GM23338 (cell line): Measurements from ENCODE around the gene ROBO1. TPM values are rescaled to one million over a fixed set of nuclear protein-coding genes. Genes with fewer than 3 reads are reported as not detected.

ENCODE experiments used
- ATAC-seq: fragments of 200-7000 bp; cut with Tn5 transposase; 3 replicates; pipeline ENCODE4 v1.9.1; 2020
- DNase-seq: peaks from one replicate; pipeline ENCODE4 v3.0.0-alpha.2; 2015; ENCODE audit warnings: low spot score
- H2AFZ ChIP-seq: fragments of 200-600 bp; sonication (generic); 2 replicates; pipeline ENCODE4 v1.8.0; 2016; ENCODE audit warnings: antibody characterized with exemption, mild to moderate bottlenecking, moderate library complexity
- H3F3A ChIP-seq: fragments of 200-600 bp; sonication (generic); replicated peaks from 2 replicates; pipeline ENCODE4 v1.8.0; 2017; ENCODE audit warnings: antibody characterized with exemption, mixed run types, low read depth
- H3K27ac ChIP-seq: fragments of 200-600 bp; sonication (generic); 2 replicates; pipeline ENCODE4 v1.6.1; 2016; ENCODE audit warnings: low read depth
- H3K27me3 ChIP-seq: fragments of 200-600 bp; sonication (generic); 2 replicates; pipeline ENCODE4 v1.8.0; 2016; ENCODE audit warnings: mild to moderate bottlenecking, mixed run types, moderate library complexity; ENCODE audit not compliant: insufficient read depth
- H3K36me3 ChIP-seq: fragments of 200-600 bp; sonication (generic); 2 replicates; pipeline ENCODE4 v1.8.0; 2016; ENCODE audit warnings: mild to moderate bottlenecking; ENCODE audit not compliant: insufficient read depth
- H3K4me1 ChIP-seq: fragments of 200-600 bp; sonication (generic); 2 replicates; pipeline ENCODE4 v1.8.0; 2016; ENCODE audit warnings: mild to moderate bottlenecking, moderate library complexity; ENCODE audit not compliant: insufficient read depth
- H3K4me2 ChIP-seq: fragments of 200-600 bp; sonication (generic); 2 replicates; pipeline ENCODE4 v1.7.1; 2017; ENCODE audit warnings: mixed run types
- H3K4me3 ChIP-seq: fragments of 200-600 bp; sonication (generic); 2 replicates; pipeline ENCODE4 v1.6.1; 2016; ENCODE audit warnings: mixed run types
- H3K79me2 ChIP-seq: fragments of 200-600 bp; sonication (generic); replicated peaks from 2 replicates; pipeline ENCODE4 v1.8.0; 2017; ENCODE audit warnings: mild to moderate bottlenecking; ENCODE audit not compliant: insufficient read depth
- H3K9me2 ChIP-seq: fragments of 200-600 bp; sonication (generic); 2 replicates; pipeline ENCODE4 v1.8.0; 2017; ENCODE audit not compliant: insufficient read depth
- H4K20me1 ChIP-seq: fragments of 200-600 bp; sonication (generic); replicated peaks from 2 replicates; pipeline ENCODE4 v1.8.0; 2017; ENCODE audit warnings: mild to moderate bottlenecking; ENCODE audit not compliant: insufficient read depth
- H3K27ac Mint-ChIP-seq: 2 replicates; pipeline ENCODE4 v1.8.0; 2020; ENCODE audit warnings: inconsistent platforms, mild to moderate bottlenecking, moderate library complexity, mixed read lengths
- H3K27me3 Mint-ChIP-seq: 3 replicates; pipeline ENCODE4 v1.8.0; 2022; ENCODE audit warnings: low read depth, mild to moderate bottlenecking, moderate library complexity, mixed read lengths, inconsistent platforms; ENCODE audit not compliant: insufficient read depth, poor library complexity
- H3K36me3 Mint-ChIP-seq: 3 replicates; pipeline ENCODE4 v1.8.0; 2021; ENCODE audit warnings: low read depth, mild to moderate bottlenecking, inconsistent platforms, moderate library complexity, mixed read lengths
- H3K4me1 Mint-ChIP-seq: 3 replicates; pipeline ENCODE4 v1.8.0; 2020; ENCODE audit warnings: mild to moderate bottlenecking, inconsistent platforms, mixed read lengths
- H3K4me3 Mint-ChIP-seq: 3 replicates; pipeline ENCODE4 v1.8.0; 2021; ENCODE audit warnings: moderate library complexity, mild to moderate bottlenecking, inconsistent platforms, mixed read lengths
- H3K9me3 Mint-ChIP-seq: 3 replicates; pipeline ENCODE4 v1.8.0; 2020; ENCODE audit warnings: moderate library complexity, mild to moderate bottlenecking, inconsistent platforms, mixed read lengths
- POLR2AphosphoS5 ChIP-seq: IDR thresholded peaks from 2 replicates; pipeline ENCODE4 v1.6.1; 2016; ENCODE audit warnings: antibody characterized with exemption, low read depth
- STAT1 ChIP-seq: IDR thresholded peaks from one replicate; pipeline ENCODE4 v1.6.1; 2016; ENCODE audit warnings: antibody characterized with exemption; ENCODE audit not compliant: unreplicated experiment
- ZNF114 ChIP-seq: fragments of 250-450 bp; sonication (Bioruptor Pico); IDR thresholded peaks from 2 replicates; pipeline ENCODE4 v1.5.0; 2020; ENCODE audit warnings: mild to moderate bottlenecking, moderate library complexity
- polyA plus RNA-seq: library from polyadenylated mRNA; unstranded; fragments of >200 nt; fragmentation: Nextera tagmentation; extraction: Ambion mirVana; gene quantifications from 2 replicates; pipeline ENCODE4 v1.2.1, GENCODE V29; 2016
- total RNA-seq: library from RNA; depleted of rRNA; stranded (reverse); fragments of >200 nt; shearing (Covaris generic); gene quantifications from 2 replicates; pipeline ENCODE4 v1.2.3, GENCODE V29; 2014
- TF ChIP-seq, protein P1 (sequence below): fragments of 250-450 bp; sonication (Bioruptor Pico); IDR thresholded peaks from 2 replicates; pipeline ENCODE4 v1.5.0; 2020; ENCODE audit warnings: mild to moderate bottlenecking, moderate library complexity
- TF ChIP-seq, protein P2 (sequence below): IDR thresholded peaks from 2 replicates; pipeline ENCODE4 v1.6.1; 2016; ENCODE audit warnings: antibody characterized with exemption
- TF ChIP-seq, protein P3 (sequence below): IDR thresholded peaks from one replicate; pipeline ENCODE4 v1.6.1; 2018; ENCODE audit warnings: antibody characterized with exemption; ENCODE audit not compliant: unreplicated experiment

The ROBO1 gene
- total and polyA plus RNA-seq, 2 experiments from 2014 or later: 19.2 to 78.3 TPM

DNA sequence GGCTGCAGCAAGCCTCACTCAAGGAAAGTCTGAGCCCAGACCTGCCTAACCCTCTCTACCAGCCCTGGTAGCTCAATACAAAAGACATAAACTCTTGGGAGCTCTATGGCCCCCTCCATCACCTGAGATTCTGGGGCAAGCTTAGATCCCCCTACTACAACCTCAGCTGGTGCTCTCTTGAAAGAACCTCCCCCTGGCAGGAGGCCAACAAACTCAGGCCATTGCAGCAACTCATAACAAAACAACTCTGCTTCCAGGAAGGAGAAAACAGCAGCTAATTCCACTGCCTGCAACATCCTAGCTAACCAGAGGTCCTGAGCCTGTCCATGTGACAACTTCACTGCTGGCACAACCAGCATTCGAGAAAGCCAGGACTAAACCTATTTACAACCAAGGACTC lies 169.2 kb downstream of the ROBO1 start:
- Histone ChIP-seq H3K36me3 (no peaks in the 10 kb centered on the region), H2AFZ (0 out of 2 replicates have a peak overlapping the region, but pooled peaks have one; percentile 14), H3K4me3 (no peak overlapping the region), H3K27ac (no peak overlapping the region), H3K27me3 (no peaks in the 10 kb centered on the region), H3F3A (no peaks in the 10 kb centered on the region), H3K4me2 (no peak overlapping the region), H4K20me1 (no peaks in the 10 kb centered on the region), H3K4me1 (peaks cover 12% of the 10 kb centered on the region), H3K79me2 (no peaks in the 10 kb centered on the region), H3K9me2 (no peaks in the 10 kb centered on the region)
- Mint-ChIP-seq H3K27ac (peak overlapping the region; percentile 77; the same call in 1 of the 2 replicates), H3K4me1 (peaks cover 17% of the 10 kb centered on the region), H3K4me3 (no peak overlapping the region), H3K9me3 (no peaks in the 10 kb centered on the region), H3K27me3 (no peaks in the 10 kb centered on the region), H3K36me3 (no peaks in the 10 kb centered on the region)
- DNase-seq: peak; percentile 16
- TF ChIP-seq, protein P1, sequence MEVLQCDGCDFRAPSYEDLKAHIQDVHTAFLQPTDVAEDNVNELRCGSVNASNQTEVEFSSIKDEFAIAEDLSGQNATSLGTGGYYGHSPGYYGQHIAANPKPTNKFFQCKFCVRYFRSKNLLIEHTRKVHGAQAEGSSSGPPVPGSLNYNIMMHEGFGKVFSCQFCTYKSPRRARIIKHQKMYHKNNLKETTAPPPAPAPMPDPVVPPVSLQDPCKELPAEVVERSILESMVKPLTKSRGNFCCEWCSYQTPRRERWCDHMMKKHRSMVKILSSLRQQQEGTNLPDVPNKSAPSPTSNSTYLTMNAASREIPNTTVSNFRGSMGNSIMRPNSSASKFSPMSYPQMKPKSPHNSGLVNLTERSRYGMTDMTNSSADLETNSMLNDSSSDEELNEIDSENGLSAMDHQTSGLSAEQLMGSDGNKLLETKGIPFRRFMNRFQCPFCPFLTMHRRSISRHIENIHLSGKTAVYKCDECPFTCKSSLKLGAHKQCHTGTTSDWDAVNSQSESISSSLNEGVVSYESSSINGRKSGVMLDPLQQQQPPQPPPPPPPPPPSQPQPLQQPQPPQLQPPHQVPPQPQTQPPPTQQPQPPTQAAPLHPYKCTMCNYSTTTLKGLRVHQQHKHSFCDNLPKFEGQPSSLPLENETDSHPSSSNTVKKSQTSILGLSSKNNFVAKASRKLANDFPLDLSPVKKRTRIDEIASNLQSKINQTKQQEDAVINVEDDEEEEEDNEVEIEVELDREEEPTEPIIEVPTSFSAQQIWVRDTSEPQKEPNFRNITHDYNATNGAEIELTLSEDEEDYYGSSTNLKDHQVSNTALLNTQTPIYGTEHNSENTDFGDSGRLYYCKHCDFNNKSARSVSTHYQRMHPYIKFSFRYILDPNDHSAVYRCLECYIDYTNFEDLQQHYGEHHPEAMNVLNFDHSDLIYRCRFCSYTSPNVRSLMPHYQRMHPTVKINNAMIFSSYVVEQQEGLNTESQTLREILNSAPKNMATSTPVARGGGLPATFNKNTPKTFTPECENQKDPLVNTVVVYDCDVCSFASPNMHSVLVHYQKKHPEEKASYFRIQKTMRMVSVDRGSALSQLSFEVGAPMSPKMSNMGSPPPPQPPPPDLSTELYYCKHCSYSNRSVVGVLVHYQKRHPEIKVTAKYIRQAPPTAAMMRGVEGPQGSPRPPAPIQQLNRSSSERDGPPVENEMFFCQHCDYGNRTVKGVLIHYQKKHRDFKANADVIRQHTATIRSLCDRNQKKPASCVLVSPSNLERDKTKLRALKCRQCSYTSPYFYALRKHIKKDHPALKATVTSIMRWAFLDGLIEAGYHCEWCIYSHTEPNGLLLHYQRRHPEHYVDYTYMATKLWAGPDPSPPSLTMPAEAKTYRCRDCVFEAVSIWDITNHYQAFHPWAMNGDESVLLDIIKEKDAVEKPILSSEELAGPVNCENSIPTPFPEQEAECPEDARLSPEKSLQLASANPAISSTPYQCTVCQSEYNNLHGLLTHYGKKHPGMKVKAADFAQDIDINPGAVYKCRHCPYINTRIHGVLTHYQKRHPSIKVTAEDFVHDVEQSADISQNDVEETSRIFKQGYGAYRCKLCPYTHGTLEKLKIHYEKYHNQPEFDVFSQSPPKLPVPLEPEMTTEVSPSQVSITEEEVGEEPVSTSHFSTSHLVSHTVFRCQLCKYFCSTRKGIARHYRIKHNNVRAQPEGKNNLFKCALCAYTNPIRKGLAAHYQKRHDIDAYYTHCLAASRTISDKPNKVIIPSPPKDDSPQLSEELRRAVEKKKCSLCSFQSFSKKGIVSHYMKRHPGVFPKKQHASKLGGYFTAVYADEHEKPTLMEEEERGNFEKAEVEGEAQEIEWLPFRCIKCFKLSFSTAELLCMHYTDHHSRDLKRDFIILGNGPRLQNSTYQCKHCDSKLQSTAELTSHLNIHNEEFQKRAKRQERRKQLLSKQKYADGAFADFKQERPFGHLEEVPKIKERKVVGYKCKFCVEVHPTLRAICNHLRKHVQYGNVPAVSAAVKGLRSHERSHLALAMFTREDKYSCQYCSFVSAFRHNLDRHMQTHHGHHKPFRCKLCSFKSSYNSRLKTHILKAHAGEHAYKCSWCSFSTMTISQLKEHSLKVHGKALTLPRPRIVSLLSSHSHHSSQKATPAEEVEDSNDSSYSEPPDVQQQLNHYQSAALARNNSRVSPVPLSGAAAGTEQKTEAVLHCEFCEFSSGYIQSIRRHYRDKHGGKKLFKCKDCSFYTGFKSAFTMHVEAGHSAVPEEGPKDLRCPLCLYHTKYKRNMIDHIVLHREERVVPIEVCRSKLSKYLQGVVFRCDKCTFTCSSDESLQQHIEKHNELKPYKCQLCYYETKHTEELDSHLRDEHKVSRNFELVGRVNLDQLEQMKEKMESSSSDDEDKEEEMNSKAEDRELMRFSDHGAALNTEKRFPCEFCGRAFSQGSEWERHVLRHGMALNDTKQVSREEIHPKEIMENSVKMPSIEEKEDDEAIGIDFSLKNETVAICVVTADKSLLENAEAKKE: peak; percentile 79
- 0 out of 2 replicates have a peak, but pooled peaks have one; percentile 22 for TF ChIP-seq ZNF114 (CRISPR knock-in tag)
- TF ChIP-seq, protein P2, sequence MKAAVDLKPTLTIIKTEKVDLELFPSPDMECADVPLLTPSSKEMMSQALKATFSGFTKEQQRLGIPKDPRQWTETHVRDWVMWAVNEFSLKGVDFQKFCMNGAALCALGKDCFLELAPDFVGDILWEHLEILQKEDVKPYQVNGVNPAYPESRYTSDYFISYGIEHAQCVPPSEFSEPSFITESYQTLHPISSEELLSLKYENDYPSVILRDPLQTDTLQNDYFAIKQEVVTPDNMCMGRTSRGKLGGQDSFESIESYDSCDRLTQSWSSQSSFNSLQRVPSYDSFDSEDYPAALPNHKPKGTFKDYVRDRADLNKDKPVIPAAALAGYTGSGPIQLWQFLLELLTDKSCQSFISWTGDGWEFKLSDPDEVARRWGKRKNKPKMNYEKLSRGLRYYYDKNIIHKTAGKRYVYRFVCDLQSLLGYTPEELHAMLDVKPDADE: no peak
- no peak for TF ChIP-seq POLR2AphosphoS5
- peak; percentile 78 for ATAC-seq

DNA sequence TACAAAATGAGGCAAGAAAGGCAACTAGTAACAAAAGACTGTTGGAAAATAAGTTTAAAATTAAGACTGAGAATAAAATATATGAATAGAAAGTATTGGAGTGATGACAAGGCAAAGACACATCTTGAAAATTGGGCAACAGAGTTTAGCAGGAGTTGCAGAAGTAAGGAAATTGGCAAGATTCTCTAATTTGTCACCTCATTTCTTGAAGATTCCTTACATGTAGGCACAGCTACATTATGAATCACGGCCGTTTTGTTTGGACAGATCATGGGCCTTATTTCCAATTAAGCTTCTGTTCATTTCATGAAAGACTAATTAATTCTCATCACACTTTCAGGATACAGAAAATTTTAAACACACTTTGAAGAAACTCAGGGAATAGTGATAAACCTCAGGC lies 170.1 kb downstream of the ROBO1 start:
- no peak overlapping the region for H2AFZ ChIP-seq
- no peaks in the 10 kb centered on the region for H4K20me1 ChIP-seq
- peaks cover 12% of the 10 kb centered on the region for H3K4me1 ChIP-seq
- Mint-ChIP-seq H3K27ac (no peak overlapping the region), H3K4me3 (no peak overlapping the region), H3K27me3 (no peaks in the 10 kb centered on the region), H3K9me3 (no peaks in the 10 kb centered on the region), H3K36me3 (no peaks in the 10 kb centered on the region), H3K4me1 (peaks cover 17% of the 10 kb centered on the region)
- no peaks in the 10 kb centered on the region for H3K79me2 ChIP-seq
- no peaks in the 10 kb centered on the region for H3K36me3 ChIP-seq
- no peak overlapping the region for H3K27ac ChIP-seq
- ATAC-seq: no peak
- no peak for DNase-seq
- H3F3A ChIP-seq: no peaks in the 10 kb centered on the region
- H3K4me2 ChIP-seq: no peak overlapping the region
- H3K9me2 ChIP-seq: no peaks in the 10 kb centered on the region
- no peak overlapping the region for H3K4me3 ChIP-seq
- H3K27me3 ChIP-seq: no peaks in the 10 kb centered on the region
- TF ChIP-seq, protein P3, sequence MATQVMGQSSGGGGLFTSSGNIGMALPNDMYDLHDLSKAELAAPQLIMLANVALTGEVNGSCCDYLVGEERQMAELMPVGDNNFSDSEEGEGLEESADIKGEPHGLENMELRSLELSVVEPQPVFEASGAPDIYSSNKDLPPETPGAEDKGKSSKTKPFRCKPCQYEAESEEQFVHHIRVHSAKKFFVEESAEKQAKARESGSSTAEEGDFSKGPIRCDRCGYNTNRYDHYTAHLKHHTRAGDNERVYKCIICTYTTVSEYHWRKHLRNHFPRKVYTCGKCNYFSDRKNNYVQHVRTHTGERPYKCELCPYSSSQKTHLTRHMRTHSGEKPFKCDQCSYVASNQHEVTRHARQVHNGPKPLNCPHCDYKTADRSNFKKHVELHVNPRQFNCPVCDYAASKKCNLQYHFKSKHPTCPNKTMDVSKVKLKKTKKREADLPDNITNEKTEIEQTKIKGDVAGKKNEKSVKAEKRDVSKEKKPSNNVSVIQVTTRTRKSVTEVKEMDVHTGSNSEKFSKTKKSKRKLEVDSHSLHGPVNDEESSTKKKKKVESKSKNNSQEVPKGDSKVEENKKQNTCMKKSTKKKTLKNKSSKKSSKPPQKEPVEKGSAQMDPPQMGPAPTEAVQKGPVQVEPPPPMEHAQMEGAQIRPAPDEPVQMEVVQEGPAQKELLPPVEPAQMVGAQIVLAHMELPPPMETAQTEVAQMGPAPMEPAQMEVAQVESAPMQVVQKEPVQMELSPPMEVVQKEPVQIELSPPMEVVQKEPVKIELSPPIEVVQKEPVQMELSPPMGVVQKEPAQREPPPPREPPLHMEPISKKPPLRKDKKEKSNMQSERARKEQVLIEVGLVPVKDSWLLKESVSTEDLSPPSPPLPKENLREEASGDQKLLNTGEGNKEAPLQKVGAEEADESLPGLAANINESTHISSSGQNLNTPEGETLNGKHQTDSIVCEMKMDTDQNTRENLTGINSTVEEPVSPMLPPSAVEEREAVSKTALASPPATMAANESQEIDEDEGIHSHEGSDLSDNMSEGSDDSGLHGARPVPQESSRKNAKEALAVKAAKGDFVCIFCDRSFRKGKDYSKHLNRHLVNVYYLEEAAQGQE: no peak
- TF ChIP-seq STAT1: no peak
